ENCODE results near the gene PIGU. TPM values are rescaled to one million over a fixed set of nuclear protein-coding genes. Genes with fewer than 3 reads are reported as not detected.

The PIGU gene
- total RNA-seq, 2 experiments from 2014 or later: 16.6 to 27.9 TPM

GRCh38 chr20:34511891-34512265, 165.0 kb downstream of the PIGU start:
- no peak for DNase-seq (ENCODE audit: low spot score)
- H3K27ac ChIP-seq (ENCODE audit: low read depth, low read length, poor library complexity, severe bottlenecking): no peak overlapping the region
- peaks cover 6% of the 10 kb centered on the region for H3K4me1 ChIP-seq (ENCODE audit: insufficient read depth, low read length, poor library complexity, severe bottlenecking)
- H3K9me2 ChIP-seq (ENCODE audit: insufficient read depth, low read length): no peaks in the 10 kb centered on the region
- ChIA-PET POLR2A (no interaction called here), CTCF (ENCODE audit: unreplicated experiment) (no interaction called here)
- TF ChIP-seq EZH2phosphoT487 (IDR thresholded peaks at IDR 0.05; ENCODE audit: borderline replicate concordance, low read depth, low read length) (no peak), CTCF (conservative IDR thresholded peaks at IDR 0.05; ENCODE audit: low read length) (no peak)
- no peaks in the 10 kb centered on the region for H4K20me1 ChIP-seq (ENCODE audit: insufficient read depth, low read length)
- H2AFZ ChIP-seq (ENCODE audit: low read length): no peak overlapping the region
- intact Hi-C loops (cut with micrococcal nuclease; ENCODE audit: unreplicated experiment): no loop called here
- peaks cover 6% of the 10 kb centered on the region for H3K79me2 ChIP-seq (ENCODE audit: insufficient read depth, low read depth, low read length)
- H3K36me3 ChIP-seq (ENCODE audit: insufficient read depth, low read length): peaks cover 36% of the 10 kb centered on the region; the same call in 1 of the 2 replicates
- no peak overlapping the region for H3K4me2 ChIP-seq (ENCODE audit: low read length)
- no TSS peak for BruUV-seq (replicated peaks)
- H3K9me3 ChIP-seq (ENCODE audit: low read length): no peaks in the 10 kb centered on the region
- H3K4me3 ChIP-seq (ENCODE audit: low read depth, low read length, poor library complexity, severe bottlenecking): no peak overlapping the region

GRCh38 chr20:34510575-34510974, 166.3 kb downstream of the PIGU start:
- Histone ChIP-seq H3K4me1 (ENCODE audit: insufficient read depth, low read length, poor library complexity, severe bottlenecking) (peaks cover 6% of the 10 kb centered on the region), H3K9me2 (ENCODE audit: insufficient read depth, low read length) (no peaks in the 10 kb centered on the region), H4K20me1 (ENCODE audit: insufficient read depth, low read length) (no peaks in the 10 kb centered on the region), H3K79me2 (ENCODE audit: insufficient read depth, low read depth, low read length) (no peaks in the 10 kb centered on the region; the same call in 1 of the 2 replicates), H3K4me2 (ENCODE audit: low read length) (no peak overlapping the region), H3K27ac (ENCODE audit: low read depth, low read length, poor library complexity, severe bottlenecking) (no peak overlapping the region), H3K36me3 (ENCODE audit: insufficient read depth, low read length) (peaks cover 49% of the 10 kb centered on the region; the same call in 1 of the 2 replicates), H2AFZ (ENCODE audit: low read length) (no peak overlapping the region), H3K9me3 (ENCODE audit: low read length) (no peaks in the 10 kb centered on the region), H3K4me3 (ENCODE audit: low read depth, low read length, poor library complexity, severe bottlenecking) (no peak overlapping the region)
- TF ChIP-seq CTCF (conservative IDR thresholded peaks at IDR 0.05; ENCODE audit: low read length) (no peak), EZH2phosphoT487 (IDR thresholded peaks at IDR 0.05; ENCODE audit: borderline replicate concordance, low read depth, low read length) (no peak)
- DNase-seq (ENCODE audit: low spot score): no peak
- no TSS peak for BruUV-seq (replicated peaks)
- ChIA-PET CTCF (ENCODE audit: unreplicated experiment) (no interaction called here), POLR2A (interaction anchor here (0.5 kb wide), 1 partner anchor 282 kb away, joined by 4 read pairs; no protein-coding TSS in a partner anchor)
- intact Hi-C loops (cut with micrococcal nuclease; ENCODE audit: unreplicated experiment): no loop called here

Small RNA genes lying within 50 kb of the gene (small RNA-seq; reads per million reads assigned to genes)
- gene AL118520.1: not detected
- gene RF00019: not detected

Other genes with a start within 250 kb of the PIGU start
- 128 and 155 TPM in 2 replicates for gene DYNLRB1, start 160.7 kb downstream of the PIGU start, total RNA-seq (2014; rRNA removed; shearing (Covaris generic))
- 94.2 and 99.8 TPM in 2 replicates for gene DYNLRB1, start 160.7 kb downstream of the PIGU start, total RNA-seq (2022)
- gene MAP1LC3A, start 118.4 kb downstream of the PIGU start, total RNA-seq (2014; rRNA removed; shearing (Covaris generic)): not detected in 2 replicates
- not detected in 2 replicates for gene MAP1LC3A, start 118.4 kb downstream of the PIGU start, total RNA-seq (2022)
- 0.73 and 0.82 TPM in 2 replicates for gene TP53INP2, start 27.3 kb upstream of the PIGU start, total RNA-seq (2014; rRNA removed; shearing (Covaris generic))
- gene TP53INP2, start 27.3 kb upstream of the PIGU start, total RNA-seq (2022): 6.4 and 7.9 TPM in 2 replicates
- gene NCOA6, start 148.6 kb upstream of the PIGU start, total RNA-seq (2014; rRNA removed; shearing (Covaris generic)): 8.8 and 13.1 TPM in 2 replicates
- gene NCOA6, start 148.6 kb upstream of the PIGU start, total RNA-seq (2022): 24.4 and 26.5 TPM in 2 replicates
- 1.5 and 2.7 TPM in 2 replicates for gene GGT7, start 195.8 kb upstream of the PIGU start, total RNA-seq (2014; rRNA removed; shearing (Covaris generic))
- 0.98 and 1.8 TPM in 2 replicates for gene GGT7, start 195.8 kb upstream of the PIGU start, total RNA-seq (2022)
- gene ACSS2, start 199.5 kb upstream of the PIGU start, total RNA-seq (2014; rRNA removed; shearing (Covaris generic)): 21.0 and 21.4 TPM in 2 replicates
- 18.2 and 19.9 TPM in 2 replicates for gene ACSS2, start 199.5 kb upstream of the PIGU start, total RNA-seq (2022)

Data from OCI-LY7 (cell line).